GM12801 (cell line): ENCODE measurements around the gene INPP5F.

Experiments
- CTCF ChIP-seq: IDR thresholded peaks from one replicate; pipeline ENCODE4 v1.5.1; 2011; ENCODE audit warnings: control low read depth; ENCODE audit not compliant: insufficient read length; ENCODE audit errors: extremely low read depth

INPP5F gene

GRCh38 chr10:119714484-119714816 lies 11.4 kb upstream of the INPP5F start:
- TF ChIP-seq CTCF, result no peak

DNA sequence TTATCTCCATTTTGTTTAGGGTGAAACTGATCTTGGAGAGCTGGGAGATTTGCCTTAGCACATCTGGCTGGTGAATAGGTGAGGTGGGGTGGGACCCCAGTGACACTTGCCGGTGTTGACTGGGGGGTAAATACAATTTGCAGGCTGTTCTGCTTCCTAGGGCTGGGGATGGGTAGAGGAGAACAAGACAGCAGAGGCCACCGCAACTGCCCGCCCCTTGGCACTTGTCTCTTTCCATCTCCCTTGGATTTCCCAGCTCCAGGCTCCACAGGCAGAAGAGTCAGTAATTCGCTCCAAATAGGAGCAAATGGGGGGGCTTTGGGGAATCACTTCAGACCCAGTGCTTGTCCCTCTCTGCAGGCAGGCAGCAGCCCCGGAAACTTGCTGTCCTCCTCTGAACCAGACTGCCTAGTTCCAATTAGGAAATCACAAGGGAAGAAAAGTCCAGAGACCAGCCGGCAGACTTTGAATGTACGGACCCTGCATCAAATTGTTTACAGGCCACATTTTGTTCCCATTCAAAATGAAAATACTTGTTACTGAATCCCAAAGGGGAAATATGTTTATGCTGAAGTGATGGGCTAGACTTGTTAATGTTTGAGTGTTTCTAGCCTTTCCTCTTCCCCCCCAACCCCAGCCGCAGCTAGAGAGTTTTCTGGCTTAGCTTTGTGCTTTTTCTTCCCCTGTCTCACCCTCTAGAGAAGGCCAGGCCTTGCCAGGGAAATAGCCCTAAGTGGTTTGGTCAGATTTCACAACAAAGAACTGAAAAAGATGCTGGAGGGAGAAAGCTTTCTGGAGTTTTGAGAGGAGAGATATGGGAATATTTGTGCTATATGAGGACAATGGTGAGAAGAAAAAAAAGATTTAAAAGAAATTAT lies 10.0 kb upstream of the INPP5F start:
- TF ChIP-seq CTCF, result no peak

GRCh38 chr10:119723161-119723560 lies 2.7 kb upstream of the INPP5F start:
- TF ChIP-seq CTCF, result no peak

GRCh38 chr10:119723624-119724023 lies 2.2 kb upstream of the INPP5F start:
- no peak for TF ChIP-seq CTCF

GRCh38 chr10:119724593-119725516 lies 995 bp upstream of the INPP5F start:
- no peak for TF ChIP-seq CTCF

DNA sequence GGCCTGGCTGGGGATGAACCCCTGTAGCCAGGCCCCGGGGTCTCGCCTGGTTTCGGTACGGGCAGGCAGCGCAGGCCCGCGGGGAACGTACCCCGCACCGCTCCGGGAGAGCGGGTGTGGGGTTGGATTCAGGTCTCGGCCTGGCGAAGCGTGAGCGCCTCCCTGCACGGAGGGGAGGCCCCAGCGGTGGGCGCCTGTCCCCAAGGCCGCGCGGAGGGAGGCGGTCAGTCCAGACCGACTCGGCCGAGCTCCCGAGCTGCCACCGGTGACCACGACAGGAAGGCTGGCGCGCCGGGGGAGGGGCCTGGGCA lies 378 bp upstream of the INPP5F start:
- no peak for TF ChIP-seq CTCF

DNA sequence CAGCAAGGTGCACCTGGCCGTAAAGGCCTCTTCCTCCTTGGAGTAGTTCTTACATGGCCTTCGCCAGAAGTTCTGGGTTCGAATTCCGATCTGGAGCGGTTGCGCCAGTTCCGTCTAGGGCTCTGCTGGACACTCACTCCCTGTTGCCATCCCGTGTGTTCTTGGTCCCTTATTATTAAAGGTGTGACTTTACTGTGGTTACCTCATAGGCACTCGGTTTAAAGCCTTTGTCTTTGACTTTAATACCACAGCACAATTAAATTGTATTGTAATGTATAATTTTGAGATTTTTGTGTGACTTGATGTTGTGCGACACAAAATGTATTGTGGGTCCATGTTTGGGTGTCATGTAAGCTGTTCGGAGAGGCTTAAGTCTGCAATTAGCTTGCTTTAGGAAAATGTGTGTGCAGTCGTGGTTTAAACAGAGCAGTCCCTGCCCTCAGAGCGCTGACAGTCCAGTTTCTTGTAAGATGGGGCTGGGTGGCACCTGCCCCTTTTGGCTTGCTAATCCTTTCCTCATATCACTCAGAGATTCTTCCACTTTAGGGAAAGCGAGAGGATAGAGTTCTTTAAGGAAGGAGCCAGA lies 919 bp downstream of the INPP5F start:
- no peak for TF ChIP-seq CTCF
